Gastrocnemius medialis (tissue), 4 donors: ENCODE data around the gene CYB561A3.

ENCODE experiments used
- POLR2A ChIP-seq, 2 donors: fragments of 450-650 bp; IDR thresholded peaks; one replicate each; pipeline ENCODE4 v1.6.1; 2017; ENCODE audit warnings: antibody characterized with exemption in 2 of 2, mild to moderate bottlenecking in 2 of 2, moderate library complexity in 2 of 2
- TF ChIP-seq, protein P1 (sequence below), 5 experiments: fragments of 450-650 bp in 3 of 5; fragments of 200-600 bp in 2 of 5; sonication (generic) in 2 of 5; IDR thresholded peaks in 4 of 5; conservative IDR thresholded peaks in 1 of 5; 1 replicate in 4 of 5; 2 replicates in 1 of 5; pipeline ENCODE4 v1.5.1; 2016 to 2019; ENCODE audit warnings: antibody characterized with exemption in 5 of 5, mild to moderate bottlenecking in 3 of 5, moderate library complexity in 3 of 5

GRCh38 chr11:61390161-61390560 is 28.5 kb upstream of the CYB561A3 start:
- no peak for TF ChIP-seq POLR2A (IDR thresholded peaks at IDR 0.05)
- TF ChIP-seq, protein P1, sequence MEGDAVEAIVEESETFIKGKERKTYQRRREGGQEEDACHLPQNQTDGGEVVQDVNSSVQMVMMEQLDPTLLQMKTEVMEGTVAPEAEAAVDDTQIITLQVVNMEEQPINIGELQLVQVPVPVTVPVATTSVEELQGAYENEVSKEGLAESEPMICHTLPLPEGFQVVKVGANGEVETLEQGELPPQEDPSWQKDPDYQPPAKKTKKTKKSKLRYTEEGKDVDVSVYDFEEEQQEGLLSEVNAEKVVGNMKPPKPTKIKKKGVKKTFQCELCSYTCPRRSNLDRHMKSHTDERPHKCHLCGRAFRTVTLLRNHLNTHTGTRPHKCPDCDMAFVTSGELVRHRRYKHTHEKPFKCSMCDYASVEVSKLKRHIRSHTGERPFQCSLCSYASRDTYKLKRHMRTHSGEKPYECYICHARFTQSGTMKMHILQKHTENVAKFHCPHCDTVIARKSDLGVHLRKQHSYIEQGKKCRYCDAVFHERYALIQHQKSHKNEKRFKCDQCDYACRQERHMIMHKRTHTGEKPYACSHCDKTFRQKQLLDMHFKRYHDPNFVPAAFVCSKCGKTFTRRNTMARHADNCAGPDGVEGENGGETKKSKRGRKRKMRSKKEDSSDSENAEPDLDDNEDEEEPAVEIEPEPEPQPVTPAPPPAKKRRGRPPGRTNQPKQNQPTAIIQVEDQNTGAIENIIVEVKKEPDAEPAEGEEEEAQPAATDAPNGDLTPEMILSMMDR (IDR thresholded peaks at IDR 0.05 in 4 of 5, conservative IDR thresholded peaks at IDR 0.05 in 1 of 5), result no peak
